OCI-LY7 (cell line): Measurements from ENCODE around the gene ARMH1.

ENCODE experiments used
- EZH2phosphoT487 ChIP-seq: fragments of 200-600 bp; sonication (generic); IDR thresholded peaks from 2 replicates; pipeline ENCODE4 v1.6.1; 2018; ENCODE audit warnings: low read depth, borderline replicate concordance, mild to moderate bottlenecking, mixed run types, antibody characterized with exemption, low read length, moderate library complexity, mixed read lengths
- TF ChIP-seq, protein P1 (sequence below): fragments of 200-600 bp; sonication (generic); conservative IDR thresholded peaks from 2 replicates; pipeline ENCODE4 v1.5.1; 2014; ENCODE audit warnings: mild to moderate bottlenecking, antibody characterized with exemption, low read length, moderate library complexity, mixed read lengths

DNA sequence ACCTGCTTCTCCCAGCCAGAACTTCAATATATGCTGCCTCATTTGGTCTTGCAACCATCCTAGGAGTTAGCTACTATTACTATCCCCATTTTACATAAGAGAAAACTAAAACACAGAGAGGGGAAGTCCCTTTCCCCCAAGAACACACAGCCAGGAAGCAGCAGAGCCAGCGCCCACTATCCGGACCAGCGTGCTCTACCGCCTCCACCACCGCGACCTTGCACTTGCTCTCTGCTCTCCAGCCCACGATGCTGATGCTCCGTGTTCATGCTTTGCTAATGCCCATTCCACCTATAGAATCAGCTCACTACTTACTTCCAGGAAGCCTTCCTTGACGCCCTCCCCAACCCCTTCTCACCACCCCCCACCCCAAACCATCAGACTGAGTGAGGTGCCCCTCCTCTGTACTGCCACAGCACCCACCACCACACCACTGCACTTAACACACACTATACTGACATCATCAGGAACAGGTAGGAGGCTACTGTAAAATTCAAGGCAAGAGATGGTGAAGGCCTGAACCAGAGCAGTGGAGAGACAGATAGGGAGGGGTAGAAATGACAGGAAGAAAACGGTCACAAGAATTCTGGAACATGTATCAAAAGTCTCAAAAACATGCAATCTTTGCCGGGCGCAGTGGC lies 9.7 kb upstream of the ARMH1 start:
- TF ChIP-seq, protein P1, sequence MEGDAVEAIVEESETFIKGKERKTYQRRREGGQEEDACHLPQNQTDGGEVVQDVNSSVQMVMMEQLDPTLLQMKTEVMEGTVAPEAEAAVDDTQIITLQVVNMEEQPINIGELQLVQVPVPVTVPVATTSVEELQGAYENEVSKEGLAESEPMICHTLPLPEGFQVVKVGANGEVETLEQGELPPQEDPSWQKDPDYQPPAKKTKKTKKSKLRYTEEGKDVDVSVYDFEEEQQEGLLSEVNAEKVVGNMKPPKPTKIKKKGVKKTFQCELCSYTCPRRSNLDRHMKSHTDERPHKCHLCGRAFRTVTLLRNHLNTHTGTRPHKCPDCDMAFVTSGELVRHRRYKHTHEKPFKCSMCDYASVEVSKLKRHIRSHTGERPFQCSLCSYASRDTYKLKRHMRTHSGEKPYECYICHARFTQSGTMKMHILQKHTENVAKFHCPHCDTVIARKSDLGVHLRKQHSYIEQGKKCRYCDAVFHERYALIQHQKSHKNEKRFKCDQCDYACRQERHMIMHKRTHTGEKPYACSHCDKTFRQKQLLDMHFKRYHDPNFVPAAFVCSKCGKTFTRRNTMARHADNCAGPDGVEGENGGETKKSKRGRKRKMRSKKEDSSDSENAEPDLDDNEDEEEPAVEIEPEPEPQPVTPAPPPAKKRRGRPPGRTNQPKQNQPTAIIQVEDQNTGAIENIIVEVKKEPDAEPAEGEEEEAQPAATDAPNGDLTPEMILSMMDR, result no peak
- no peak for TF ChIP-seq EZH2phosphoT487
